ENCODE results near the gene ITGA5. TPM values are rescaled to one million over a fixed set of nuclear protein-coding genes. Genes with fewer than 3 reads are reported as not detected.

ITGA5 gene
- total and polyA plus RNA-seq, 2 experiments from 2014 or later, result 7.3 to 23.7 TPM

- no peak overlapping the region for H3K27ac Mint-ChIP-seq
- TF ChIP-seq, protein P1, sequence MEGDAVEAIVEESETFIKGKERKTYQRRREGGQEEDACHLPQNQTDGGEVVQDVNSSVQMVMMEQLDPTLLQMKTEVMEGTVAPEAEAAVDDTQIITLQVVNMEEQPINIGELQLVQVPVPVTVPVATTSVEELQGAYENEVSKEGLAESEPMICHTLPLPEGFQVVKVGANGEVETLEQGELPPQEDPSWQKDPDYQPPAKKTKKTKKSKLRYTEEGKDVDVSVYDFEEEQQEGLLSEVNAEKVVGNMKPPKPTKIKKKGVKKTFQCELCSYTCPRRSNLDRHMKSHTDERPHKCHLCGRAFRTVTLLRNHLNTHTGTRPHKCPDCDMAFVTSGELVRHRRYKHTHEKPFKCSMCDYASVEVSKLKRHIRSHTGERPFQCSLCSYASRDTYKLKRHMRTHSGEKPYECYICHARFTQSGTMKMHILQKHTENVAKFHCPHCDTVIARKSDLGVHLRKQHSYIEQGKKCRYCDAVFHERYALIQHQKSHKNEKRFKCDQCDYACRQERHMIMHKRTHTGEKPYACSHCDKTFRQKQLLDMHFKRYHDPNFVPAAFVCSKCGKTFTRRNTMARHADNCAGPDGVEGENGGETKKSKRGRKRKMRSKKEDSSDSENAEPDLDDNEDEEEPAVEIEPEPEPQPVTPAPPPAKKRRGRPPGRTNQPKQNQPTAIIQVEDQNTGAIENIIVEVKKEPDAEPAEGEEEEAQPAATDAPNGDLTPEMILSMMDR (conservative IDR thresholded peaks at IDR 0.05; ENCODE audit: low read depth in 2 of 2), result no peak
- TF ChIP-seq, protein P2, sequence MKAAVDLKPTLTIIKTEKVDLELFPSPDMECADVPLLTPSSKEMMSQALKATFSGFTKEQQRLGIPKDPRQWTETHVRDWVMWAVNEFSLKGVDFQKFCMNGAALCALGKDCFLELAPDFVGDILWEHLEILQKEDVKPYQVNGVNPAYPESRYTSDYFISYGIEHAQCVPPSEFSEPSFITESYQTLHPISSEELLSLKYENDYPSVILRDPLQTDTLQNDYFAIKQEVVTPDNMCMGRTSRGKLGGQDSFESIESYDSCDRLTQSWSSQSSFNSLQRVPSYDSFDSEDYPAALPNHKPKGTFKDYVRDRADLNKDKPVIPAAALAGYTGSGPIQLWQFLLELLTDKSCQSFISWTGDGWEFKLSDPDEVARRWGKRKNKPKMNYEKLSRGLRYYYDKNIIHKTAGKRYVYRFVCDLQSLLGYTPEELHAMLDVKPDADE (IDR thresholded peaks at IDR 0.05), result no peak
- TF ChIP-seq CREB1 (CRISPR knock-in tag; IDR thresholded peaks at IDR 0.05; ENCODE audit: low read depth) (no peak), ZNF331 (CRISPR knock-in tag; IDR thresholded peaks at IDR 0.05; ENCODE audit: low read depth) (no peak), STAT1 (IDR thresholded peaks at IDR 0.05; ENCODE audit: unreplicated experiment) (no peak), POLR2AphosphoS5 (IDR thresholded peaks at IDR 0.05; ENCODE audit: low read depth) (no peak), EZH2phosphoT487 (IDR thresholded peaks at IDR 0.05; ENCODE audit: unreplicated experiment) (no peak), JUNB (IDR thresholded peaks at IDR 0.05; ENCODE audit: unreplicated experiment) (no peak), NANOG (IDR thresholded peaks at IDR 0.05; ENCODE audit: borderline replicate concordance) (no peak), EZH2 (IDR thresholded peaks at IDR 0.05; ENCODE audit: low read depth, unreplicated experiment) (no peak)
- TF ChIP-seq, protein P3, sequence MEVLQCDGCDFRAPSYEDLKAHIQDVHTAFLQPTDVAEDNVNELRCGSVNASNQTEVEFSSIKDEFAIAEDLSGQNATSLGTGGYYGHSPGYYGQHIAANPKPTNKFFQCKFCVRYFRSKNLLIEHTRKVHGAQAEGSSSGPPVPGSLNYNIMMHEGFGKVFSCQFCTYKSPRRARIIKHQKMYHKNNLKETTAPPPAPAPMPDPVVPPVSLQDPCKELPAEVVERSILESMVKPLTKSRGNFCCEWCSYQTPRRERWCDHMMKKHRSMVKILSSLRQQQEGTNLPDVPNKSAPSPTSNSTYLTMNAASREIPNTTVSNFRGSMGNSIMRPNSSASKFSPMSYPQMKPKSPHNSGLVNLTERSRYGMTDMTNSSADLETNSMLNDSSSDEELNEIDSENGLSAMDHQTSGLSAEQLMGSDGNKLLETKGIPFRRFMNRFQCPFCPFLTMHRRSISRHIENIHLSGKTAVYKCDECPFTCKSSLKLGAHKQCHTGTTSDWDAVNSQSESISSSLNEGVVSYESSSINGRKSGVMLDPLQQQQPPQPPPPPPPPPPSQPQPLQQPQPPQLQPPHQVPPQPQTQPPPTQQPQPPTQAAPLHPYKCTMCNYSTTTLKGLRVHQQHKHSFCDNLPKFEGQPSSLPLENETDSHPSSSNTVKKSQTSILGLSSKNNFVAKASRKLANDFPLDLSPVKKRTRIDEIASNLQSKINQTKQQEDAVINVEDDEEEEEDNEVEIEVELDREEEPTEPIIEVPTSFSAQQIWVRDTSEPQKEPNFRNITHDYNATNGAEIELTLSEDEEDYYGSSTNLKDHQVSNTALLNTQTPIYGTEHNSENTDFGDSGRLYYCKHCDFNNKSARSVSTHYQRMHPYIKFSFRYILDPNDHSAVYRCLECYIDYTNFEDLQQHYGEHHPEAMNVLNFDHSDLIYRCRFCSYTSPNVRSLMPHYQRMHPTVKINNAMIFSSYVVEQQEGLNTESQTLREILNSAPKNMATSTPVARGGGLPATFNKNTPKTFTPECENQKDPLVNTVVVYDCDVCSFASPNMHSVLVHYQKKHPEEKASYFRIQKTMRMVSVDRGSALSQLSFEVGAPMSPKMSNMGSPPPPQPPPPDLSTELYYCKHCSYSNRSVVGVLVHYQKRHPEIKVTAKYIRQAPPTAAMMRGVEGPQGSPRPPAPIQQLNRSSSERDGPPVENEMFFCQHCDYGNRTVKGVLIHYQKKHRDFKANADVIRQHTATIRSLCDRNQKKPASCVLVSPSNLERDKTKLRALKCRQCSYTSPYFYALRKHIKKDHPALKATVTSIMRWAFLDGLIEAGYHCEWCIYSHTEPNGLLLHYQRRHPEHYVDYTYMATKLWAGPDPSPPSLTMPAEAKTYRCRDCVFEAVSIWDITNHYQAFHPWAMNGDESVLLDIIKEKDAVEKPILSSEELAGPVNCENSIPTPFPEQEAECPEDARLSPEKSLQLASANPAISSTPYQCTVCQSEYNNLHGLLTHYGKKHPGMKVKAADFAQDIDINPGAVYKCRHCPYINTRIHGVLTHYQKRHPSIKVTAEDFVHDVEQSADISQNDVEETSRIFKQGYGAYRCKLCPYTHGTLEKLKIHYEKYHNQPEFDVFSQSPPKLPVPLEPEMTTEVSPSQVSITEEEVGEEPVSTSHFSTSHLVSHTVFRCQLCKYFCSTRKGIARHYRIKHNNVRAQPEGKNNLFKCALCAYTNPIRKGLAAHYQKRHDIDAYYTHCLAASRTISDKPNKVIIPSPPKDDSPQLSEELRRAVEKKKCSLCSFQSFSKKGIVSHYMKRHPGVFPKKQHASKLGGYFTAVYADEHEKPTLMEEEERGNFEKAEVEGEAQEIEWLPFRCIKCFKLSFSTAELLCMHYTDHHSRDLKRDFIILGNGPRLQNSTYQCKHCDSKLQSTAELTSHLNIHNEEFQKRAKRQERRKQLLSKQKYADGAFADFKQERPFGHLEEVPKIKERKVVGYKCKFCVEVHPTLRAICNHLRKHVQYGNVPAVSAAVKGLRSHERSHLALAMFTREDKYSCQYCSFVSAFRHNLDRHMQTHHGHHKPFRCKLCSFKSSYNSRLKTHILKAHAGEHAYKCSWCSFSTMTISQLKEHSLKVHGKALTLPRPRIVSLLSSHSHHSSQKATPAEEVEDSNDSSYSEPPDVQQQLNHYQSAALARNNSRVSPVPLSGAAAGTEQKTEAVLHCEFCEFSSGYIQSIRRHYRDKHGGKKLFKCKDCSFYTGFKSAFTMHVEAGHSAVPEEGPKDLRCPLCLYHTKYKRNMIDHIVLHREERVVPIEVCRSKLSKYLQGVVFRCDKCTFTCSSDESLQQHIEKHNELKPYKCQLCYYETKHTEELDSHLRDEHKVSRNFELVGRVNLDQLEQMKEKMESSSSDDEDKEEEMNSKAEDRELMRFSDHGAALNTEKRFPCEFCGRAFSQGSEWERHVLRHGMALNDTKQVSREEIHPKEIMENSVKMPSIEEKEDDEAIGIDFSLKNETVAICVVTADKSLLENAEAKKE (CRISPR knock-in tag; IDR thresholded peaks at IDR 0.05), result no peak
- H3K36me3 Mint-ChIP-seq (ENCODE audit: low read depth), result peaks cover 40% of the 10 kb centered on the region
- no peak overlapping the region for H3K4me3 ChIP-seq
- H3K27me3 ChIP-seq (ENCODE audit: insufficient read depth), result peaks cover 15% of the 10 kb centered on the region
- peaks cover 28% of the 10 kb centered on the region for H3K4me1 Mint-ChIP-seq
- peaks cover 18% of the 10 kb centered on the region for H3K27me3 Mint-ChIP-seq (ENCODE audit: insufficient read depth, low read depth, poor library complexity)
- no peaks in the 10 kb centered on the region for H3K79me2 ChIP-seq (replicated peaks; ENCODE audit: insufficient read depth)
- H4K20me1 ChIP-seq (replicated peaks; ENCODE audit: insufficient read depth), result no peaks in the 10 kb centered on the region; the same call in 1 of the 2 replicates
- peaks cover 23% of the 10 kb centered on the region for H3K4me1 ChIP-seq (ENCODE audit: insufficient read depth)
- 0 out of 2 replicates have a peak, but pooled peaks cover 5% of the 10 kb centered on the region for H3K36me3 ChIP-seq (ENCODE audit: insufficient read depth)
- H3K9me3 Mint-ChIP-seq, result no peaks in the 10 kb centered on the region
- H3K4me2 ChIP-seq, result no peak overlapping the region
- no peak overlapping the region for H3K27ac ChIP-seq (ENCODE audit: low read depth)
- no peak overlapping the region for H2AFZ ChIP-seq
- H3F3A ChIP-seq (replicated peaks; ENCODE audit: low read depth), result no peaks in the 10 kb centered on the region
- 0 out of 2 replicates have a peak, but pooled peaks cover 9% of the 10 kb centered on the region for H3K9me2 ChIP-seq (ENCODE audit: insufficient read depth)
- ATAC-seq, result no peak
- H3K4me3 Mint-ChIP-seq, result no peak overlapping the region
- DNase-seq (ENCODE audit: low spot score), result no peak
These were observed 23.5 kb downstream of the ITGA5 start for GRCh38 chr12:54395545-54395944.
